ENCODE measurements around the gene SWAP70. TPM values are rescaled to one million over a fixed set of nuclear protein-coding genes. Genes with fewer than 3 reads are reported as not detected.

Gene SWAP70
- total and polyA plus RNA-seq, 2 of the 13 experiments (the other 11 are each of a cell fraction or from before 2014, with no cell fraction given): 4.6 to 8.7 TPM

GRCh38 chr11:9738707-9739106 is 74.8 kb downstream of the SWAP70 start:
- Histone ChIP-seq H4K20me1 (ENCODE audit: insufficient read depth, low read length) (no peaks in the 10 kb centered on the region), H3K4me1 (ENCODE audit: insufficient read depth, low read length) (peaks cover 11% of the 10 kb centered on the region), H3K27me3 (ENCODE audit: control insufficient read depth in 1 of 2, insufficient read depth in 2 of 2, low read length in 2 of 2) (no peaks in the 10 kb centered on the region), H3K4me3 (replicated peaks in 1 of 3; ENCODE audit: insufficient read depth in 1 of 3, low read depth in 2 of 3, low read length in 3 of 3) (no peak overlapping the region), H3K79me2 (ENCODE audit: insufficient read depth, low read length) (no peaks in the 10 kb centered on the region), H3K27ac (ENCODE audit: extremely low read length, insufficient read depth, low read length) (no peak overlapping the region), H3K4me2 (ENCODE audit: low read depth, low read length) (no peak overlapping the region), H3K9me3 (ENCODE audit: low read length) (peaks cover 8% of the 10 kb centered on the region), H3K36me3 (replicated peaks in 1 of 2; ENCODE audit: control insufficient read depth in 1 of 2, insufficient read depth in 2 of 2, low read length in 2 of 2) (peaks cover 13 to 31% of the 10 kb centered on the region in 2 experiments; a peak in 4 of 5 replicates), H2AFZ (ENCODE audit: low read length) (no peak overlapping the region), H3K9ac (ENCODE audit: insufficient read depth, low read depth, low read length) (no peak overlapping the region)
- intact Hi-C loops (cut with micrococcal nuclease; ENCODE audit: unreplicated experiment): no loop called here
- no peak for DNase-seq (ENCODE audit: low spot score)
- no TSS peak for BruUV-seq (replicated peaks)
- FAIRE-seq: no peak
- ATAC-seq: no peak
- POLR2A ChIA-PET: no interaction called here
- in situ Hi-C loops (cut with HindIII; ENCODE audit: extremely low pct_ligation_motif_present, low pct_unique_long_range_greater_than_20kb): no loop called here
- CTCF ChIA-PET (ENCODE audit: low intra/inter-chr PET ratio, low total read pairs): no interaction called here
- 90% methylated on average over 1 of the region's 1 CpG for WGBS (ENCODE audit: low lambda C conversion rate)
- TF ChIP-seq ZSCAN25 (CRISPR knock-in tag; IDR thresholded peaks at IDR 0.05) (no peak), ZNF670 (CRISPR knock-in tag; IDR thresholded peaks at IDR 0.05; ENCODE audit: borderline replicate concordance) (no peak), ZNF33B (CRISPR knock-in tag; IDR thresholded peaks at IDR 0.05) (no peak), SOX13 (IDR thresholded peaks at IDR 0.05) (no peak), SOX13 (CRISPR knock-in tag; conservative IDR thresholded peaks at IDR 0.05 in 1 of 2, IDR thresholded peaks at IDR 0.05 in 1 of 2) (no peak), NR2F1 (CRISPR knock-in tag; IDR thresholded peaks at IDR 0.05) (no peak), HDAC6 (IDR thresholded peaks at IDR 0.05; ENCODE audit: low read depth, low read length) (no peak), PAF1 (CRISPR knock-in tag; IDR thresholded peaks at IDR 0.05) (no peak), ZNF430 (CRISPR knock-in tag; IDR thresholded peaks at IDR 0.05) (no peak), ZNF878 (CRISPR knock-in tag; IDR thresholded peaks at IDR 0.05) (no peak), ZBTB33 (CRISPR knock-in tag; IDR thresholded peaks at IDR 0.05) (no peak), ZNF451 (CRISPR knock-in tag; IDR thresholded peaks at IDR 0.05) (no peak), ZNF230 (CRISPR knock-in tag; IDR thresholded peaks at IDR 0.05) (no peak), ZNF354B (CRISPR knock-in tag; IDR thresholded peaks at IDR 0.05) (no peak), DNMT1 (CRISPR knock-in tag; IDR thresholded peaks at IDR 0.05) (no peak), SP140L (CRISPR knock-in tag; IDR thresholded peaks at IDR 0.05; ENCODE audit: borderline replicate concordance) (no peak), USF2 (IDR thresholded peaks at IDR 0.05; ENCODE audit: low read depth, low read length) (no peak), USF2 (CRISPR knock-in tag; IDR thresholded peaks at IDR 0.05; ENCODE audit: borderline replicate concordance) (no peak)
